T-helper 2 cell treated with Interferon-gamma antibody and Interleukin-4, amounts not matched to agents 5 μg/mL and 100 μg/mL, for 36 hours (primary cell): ENCODE measurements around the gene SKAP1.
"Not testable (repeated sequence)": the region's sequence is repeated elsewhere in the genome, so short reads cannot be mapped to it uniquely, and the experiment has no call there.

ENCODE experiments used
- DNase-seq: peaks from one replicate; pipeline ENCODE4 v3.0.0; 2021; ENCODE audit warnings: low spot score
- H3K27ac Mint-ChIP-seq: one replicate; pipeline ENCODE4 v1.8.0; 2021; ENCODE audit warnings: mild to moderate bottlenecking, mixed read lengths
- H3K27me3 Mint-ChIP-seq: one replicate; pipeline ENCODE4 v1.8.0; 2021; ENCODE audit warnings: low read depth, mixed read lengths
- H3K36me3 Mint-ChIP-seq: one replicate; pipeline ENCODE4 v1.8.0; 2021; ENCODE audit warnings: low read depth, mixed read lengths
- H3K4me1 Mint-ChIP-seq: one replicate; pipeline ENCODE4 v1.8.0; 2021; ENCODE audit warnings: low read depth, mixed read lengths
- H3K4me3 Mint-ChIP-seq: one replicate; pipeline ENCODE4 v1.8.0; 2022; ENCODE audit warnings: mild to moderate bottlenecking, moderate library complexity, mixed read lengths
- H3K9me3 Mint-ChIP-seq: one replicate; pipeline ENCODE4 v1.8.0; 2021; ENCODE audit warnings: mixed read lengths

Gene SKAP1

DNA sequence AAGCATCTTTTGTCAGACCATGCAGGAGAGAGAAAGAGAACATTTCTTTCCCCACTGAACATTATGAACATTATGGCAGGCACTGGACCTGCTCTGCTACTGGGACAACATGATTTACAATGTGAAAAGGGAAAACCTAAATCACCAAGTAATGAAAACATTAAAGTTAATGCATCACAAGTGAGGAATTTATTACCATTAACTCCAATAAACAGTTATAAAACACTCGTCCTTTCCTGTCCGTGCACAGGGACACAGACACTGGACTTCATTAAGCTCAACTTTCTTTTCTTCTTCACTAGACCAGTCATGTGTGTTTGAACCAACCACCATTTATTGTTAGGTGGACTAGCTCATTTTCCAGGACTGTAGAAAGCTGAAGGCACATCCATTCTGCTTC is 227.1 kb downstream of the SKAP1 start:
- peaks cover 17% of the 10 kb centered on the region for H3K4me1 Mint-ChIP-seq
- H3K27me3 Mint-ChIP-seq = no peaks in the 10 kb centered on the region
- H3K27ac Mint-ChIP-seq = no peak overlapping the region
- H3K9me3 Mint-ChIP-seq = no peaks in the 10 kb centered on the region
- H3K36me3 Mint-ChIP-seq = peaks cover 22% of the 10 kb centered on the region
- H3K4me3 Mint-ChIP-seq = no peak overlapping the region
- no peak for DNase-seq

DNA sequence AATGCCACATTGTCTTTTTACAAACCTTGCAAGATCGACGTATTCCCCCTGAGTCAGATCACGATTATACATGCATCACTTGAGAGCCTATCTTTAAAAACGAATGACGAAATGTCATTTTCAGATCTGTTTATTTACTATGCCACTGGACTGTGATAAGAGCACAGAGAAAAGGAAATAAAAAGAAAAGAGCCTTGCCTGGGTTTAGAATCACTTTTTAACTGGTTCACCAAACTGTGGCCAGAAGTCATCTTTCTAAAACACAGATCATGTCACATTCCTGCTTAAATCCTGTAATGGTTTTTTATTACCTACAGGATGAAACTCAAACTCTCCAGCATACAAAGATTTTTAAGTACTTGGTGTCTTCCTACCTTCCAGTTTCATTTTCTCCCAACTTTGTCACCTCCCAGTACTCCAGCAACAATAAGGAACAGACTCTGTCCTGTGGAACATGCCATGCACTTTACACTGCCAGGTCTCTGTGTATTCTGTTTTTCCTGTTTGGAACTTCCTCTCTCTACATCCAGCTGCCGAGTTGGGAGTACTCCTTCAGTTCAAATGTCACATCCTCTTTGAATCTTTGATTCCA is 231.0 kb downstream of the SKAP1 start:
- H3K4me3 Mint-ChIP-seq = peak overlapping the region; percentile 41
- peak overlapping the region; percentile 33 for H3K27ac Mint-ChIP-seq
- H3K27me3 Mint-ChIP-seq = no peaks in the 10 kb centered on the region
- peaks cover 40% of the 10 kb centered on the region for H3K36me3 Mint-ChIP-seq
- peaks cover 36% of the 10 kb centered on the region for H3K4me1 Mint-ChIP-seq
- H3K9me3 Mint-ChIP-seq = no peaks in the 10 kb centered on the region
- DNase-seq = no peak

GRCh38 chr17:48195910-48196309 is 234.1 kb downstream of the SKAP1 start:
- Mint-ChIP-seq H3K9me3 (no peaks in the 10 kb centered on the region), H3K27me3 (no peaks in the 10 kb centered on the region), H3K4me1 (peaks cover 61% of the 10 kb centered on the region), H3K36me3 (peaks cover 61% of the 10 kb centered on the region), H3K27ac (no peak overlapping the region), H3K4me3 (no peak overlapping the region)
- no peak for DNase-seq

GRCh38 chr17:48194097-48194550 is 235.9 kb downstream of the SKAP1 start:
- peaks cover 53% of the 10 kb centered on the region for H3K4me1 Mint-ChIP-seq
- peak overlapping the region; percentile 78 for H3K27ac Mint-ChIP-seq
- H3K9me3 Mint-ChIP-seq = no peaks in the 10 kb centered on the region
- peak; percentile 21 for DNase-seq
- H3K4me3 Mint-ChIP-seq = peak overlapping the region; percentile 55
- H3K36me3 Mint-ChIP-seq = peaks cover 59% of the 10 kb centered on the region
- H3K27me3 Mint-ChIP-seq = no peaks in the 10 kb centered on the region

- Mint-ChIP-seq H3K27me3 (no peaks in the 10 kb centered on the region), H3K36me3 (peaks cover 63% of the 10 kb centered on the region), H3K9me3 (no peaks in the 10 kb centered on the region), H3K27ac (peak overlapping the region; percentile 76), H3K4me3 (peak overlapping the region; percentile 55), H3K4me1 (peaks cover 43% of the 10 kb centered on the region)
- DNase-seq = peak; percentile 12
These were observed 237.7 kb downstream of the SKAP1 start for GRCh38 chr17:48192321-48192731.

- H3K27me3 Mint-ChIP-seq = no peaks in the 10 kb centered on the region
- no peak for DNase-seq
- peaks cover 60% of the 10 kb centered on the region for H3K36me3 Mint-ChIP-seq
- no peak overlapping the region for H3K27ac Mint-ChIP-seq
- no peak overlapping the region for H3K4me3 Mint-ChIP-seq
- no peaks in the 10 kb centered on the region for H3K9me3 Mint-ChIP-seq
- H3K4me1 Mint-ChIP-seq = peaks cover 43% of the 10 kb centered on the region
These were observed 238.7 kb downstream of the SKAP1 start for GRCh38 chr17:48191362-48191761.

DNA sequence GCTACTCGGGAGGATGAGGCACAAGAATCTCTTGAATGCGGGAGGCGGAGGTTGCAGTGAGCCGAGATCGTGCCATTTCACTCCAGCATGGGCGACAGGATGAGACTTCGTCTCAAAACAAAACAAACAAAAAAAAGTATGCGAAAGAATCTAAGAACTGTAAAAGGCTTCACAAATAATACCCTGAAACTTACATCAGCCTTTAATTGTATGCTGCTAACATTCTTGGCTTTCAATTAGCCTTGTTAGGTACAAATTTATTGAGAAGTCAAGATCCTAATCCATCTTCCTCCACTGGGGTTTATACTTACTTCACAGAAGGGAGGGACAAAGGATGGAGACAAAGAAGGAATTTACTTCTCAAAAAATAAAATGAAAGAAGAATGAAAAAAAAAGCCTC is 239.1 kb downstream of the SKAP1 start:
- DNase-seq = no peak
- Mint-ChIP-seq H3K27ac (no peak overlapping the region), H3K4me3 (no peak overlapping the region), H3K27me3 (no peaks in the 10 kb centered on the region), H3K9me3 (no peaks in the 10 kb centered on the region), H3K36me3 (peaks cover 62% of the 10 kb centered on the region), H3K4me1 (peaks cover 42% of the 10 kb centered on the region)

DNA sequence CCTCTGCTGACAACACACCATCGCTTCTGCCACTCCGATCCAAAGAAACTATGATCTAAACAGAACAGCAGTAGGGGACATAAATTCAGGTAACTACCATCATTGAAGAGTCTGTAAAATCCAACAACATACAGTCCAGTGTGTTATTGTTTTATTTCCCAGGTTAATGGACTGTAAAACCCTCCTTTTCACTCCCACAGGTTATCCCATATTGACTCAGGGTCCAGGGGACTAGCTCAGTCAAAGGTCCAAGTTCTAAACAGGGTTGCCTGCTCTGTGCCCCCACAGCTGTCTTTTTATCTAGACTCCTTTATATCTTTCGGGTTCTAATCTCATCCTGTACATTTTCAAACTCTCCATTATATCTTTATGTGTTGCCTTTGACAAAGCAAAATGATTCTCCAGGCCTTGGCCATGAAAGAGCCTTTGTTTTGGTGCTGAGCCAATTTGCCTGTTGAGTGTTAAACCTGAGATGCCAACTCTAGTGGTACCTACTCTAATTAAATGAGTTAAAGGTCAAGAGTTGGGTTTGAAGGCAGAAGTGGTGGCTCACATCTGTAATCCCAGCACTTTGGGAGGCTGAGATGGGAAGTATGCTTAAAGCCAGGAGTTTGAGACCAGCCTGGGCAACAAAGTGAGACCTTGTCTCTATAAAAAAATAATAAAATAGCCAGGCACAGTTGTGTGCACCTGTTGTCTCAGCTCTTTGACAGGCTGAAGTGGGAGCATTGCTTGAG is 242.0 kb downstream of the SKAP1 start:
- no peak overlapping the region for H3K27ac Mint-ChIP-seq
- H3K36me3 Mint-ChIP-seq = peaks cover 61% of the 10 kb centered on the region
- peaks cover 16% of the 10 kb centered on the region for H3K4me1 Mint-ChIP-seq
- no peak for DNase-seq
- H3K4me3 Mint-ChIP-seq = no peak overlapping the region
- no peaks in the 10 kb centered on the region for H3K9me3 Mint-ChIP-seq
- H3K27me3 Mint-ChIP-seq = no peaks in the 10 kb centered on the region

DNA sequence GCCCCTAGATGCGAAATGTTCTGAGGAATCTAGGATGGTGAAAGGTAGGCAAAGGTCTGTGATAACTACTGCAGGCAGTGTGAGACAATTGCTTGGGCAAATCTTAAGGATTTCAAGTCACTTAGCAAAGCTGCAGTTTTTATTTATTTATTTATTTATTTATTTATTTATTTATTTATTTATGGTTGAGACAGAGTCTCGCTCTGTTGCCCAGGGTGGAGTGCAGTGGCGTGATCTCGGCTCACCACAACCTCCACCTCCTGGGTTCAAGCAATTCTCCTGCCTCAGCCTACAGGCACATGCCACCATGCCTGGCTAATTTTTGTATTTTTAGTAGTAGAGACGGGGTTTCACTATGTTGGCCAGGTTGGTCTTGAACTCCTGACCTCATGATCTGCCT is 243.7 kb downstream of the SKAP1 start:
- H3K36me3 Mint-ChIP-seq = peaks cover 61% of the 10 kb centered on the region
- H3K27me3 Mint-ChIP-seq, H3K9me3 Mint-ChIP-seq, H3K4me1 Mint-ChIP-seq, DNase-seq, H3K27ac Mint-ChIP-seq, H3K4me3 Mint-ChIP-seq: not testable (repeated sequence)

DNA sequence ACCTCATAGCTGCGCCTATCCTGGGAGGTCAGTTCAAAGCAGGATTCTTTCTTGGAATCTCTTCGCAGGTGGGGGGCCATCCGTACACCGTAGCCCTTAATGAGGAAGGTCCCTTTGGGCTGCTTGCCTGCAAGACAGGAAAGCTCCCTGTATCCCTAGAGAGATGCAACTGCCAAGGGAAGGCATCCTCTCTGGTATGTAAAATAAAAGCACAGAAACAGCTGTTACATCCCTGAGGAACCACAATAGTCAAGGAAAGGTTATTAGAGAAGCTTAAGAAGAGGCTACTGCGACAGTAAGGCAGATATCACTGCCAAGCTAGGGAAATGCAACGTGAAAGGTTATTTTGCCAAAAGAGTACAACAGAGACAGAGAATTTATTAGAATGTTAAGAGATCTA is 245.3 kb downstream of the SKAP1 start:
- H3K27ac Mint-ChIP-seq = no peak overlapping the region
- H3K4me3 Mint-ChIP-seq = no peak overlapping the region
- peaks cover 13% of the 10 kb centered on the region for H3K4me1 Mint-ChIP-seq
- peaks cover 70% of the 10 kb centered on the region for H3K36me3 Mint-ChIP-seq
- no peaks in the 10 kb centered on the region for H3K9me3 Mint-ChIP-seq
- no peaks in the 10 kb centered on the region for H3K27me3 Mint-ChIP-seq
- DNase-seq = no peak

GRCh38 chr17:48181653-48182052 is 248.4 kb downstream of the SKAP1 start:
- DNase-seq = no peak
- H3K27me3 Mint-ChIP-seq = no peaks in the 10 kb centered on the region
- H3K9me3 Mint-ChIP-seq = no peaks in the 10 kb centered on the region
- H3K4me1 Mint-ChIP-seq = peaks cover 18% of the 10 kb centered on the region
- peaks cover 77% of the 10 kb centered on the region for H3K36me3 Mint-ChIP-seq
- no peak overlapping the region for H3K4me3 Mint-ChIP-seq
- no peak overlapping the region for H3K27ac Mint-ChIP-seq

DNA sequence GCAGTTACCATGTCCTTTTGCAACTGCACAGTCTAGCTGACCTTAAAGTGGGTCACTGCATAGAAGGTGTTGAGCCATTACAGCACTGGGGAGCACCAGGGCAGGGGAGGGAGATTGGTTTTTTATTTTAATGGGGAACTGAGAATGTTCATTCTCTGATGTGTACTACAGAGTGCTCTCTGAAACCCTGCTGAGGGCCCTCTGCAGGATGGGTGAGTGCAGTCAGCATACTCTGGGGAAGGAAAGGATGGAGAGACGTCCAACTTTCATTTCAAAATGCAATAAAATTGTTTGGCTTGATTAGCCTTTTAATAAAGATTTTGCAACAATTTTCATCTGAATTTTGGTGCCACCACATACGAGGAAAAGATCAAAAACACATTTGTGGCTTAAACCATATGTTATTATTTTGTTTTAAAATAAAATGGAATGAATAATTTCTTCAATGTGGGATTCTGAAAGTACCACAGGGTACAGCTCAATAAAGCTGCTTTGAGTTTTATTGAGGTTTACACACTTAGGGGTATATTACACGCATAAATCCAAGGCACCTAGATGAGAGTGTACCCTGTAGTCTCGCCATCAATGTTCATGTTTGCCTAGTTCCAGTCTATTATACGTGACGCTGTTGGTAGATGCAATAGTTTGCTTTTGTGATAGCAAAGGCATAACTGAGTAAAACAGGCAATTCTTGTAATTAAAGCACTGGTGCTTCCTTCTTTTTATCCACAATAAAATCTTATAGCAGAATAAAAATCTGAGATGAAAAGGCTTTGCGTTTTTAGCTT is 249.0 kb downstream of the SKAP1 start:
- H3K4me3 Mint-ChIP-seq = no peak overlapping the region
- H3K27ac Mint-ChIP-seq = no peak overlapping the region
- H3K9me3 Mint-ChIP-seq = no peaks in the 10 kb centered on the region
- H3K4me1 Mint-ChIP-seq = peaks cover 19% of the 10 kb centered on the region
- H3K27me3 Mint-ChIP-seq = no peaks in the 10 kb centered on the region
- H3K36me3 Mint-ChIP-seq = peaks cover 79% of the 10 kb centered on the region
- DNase-seq = no peak

DNA sequence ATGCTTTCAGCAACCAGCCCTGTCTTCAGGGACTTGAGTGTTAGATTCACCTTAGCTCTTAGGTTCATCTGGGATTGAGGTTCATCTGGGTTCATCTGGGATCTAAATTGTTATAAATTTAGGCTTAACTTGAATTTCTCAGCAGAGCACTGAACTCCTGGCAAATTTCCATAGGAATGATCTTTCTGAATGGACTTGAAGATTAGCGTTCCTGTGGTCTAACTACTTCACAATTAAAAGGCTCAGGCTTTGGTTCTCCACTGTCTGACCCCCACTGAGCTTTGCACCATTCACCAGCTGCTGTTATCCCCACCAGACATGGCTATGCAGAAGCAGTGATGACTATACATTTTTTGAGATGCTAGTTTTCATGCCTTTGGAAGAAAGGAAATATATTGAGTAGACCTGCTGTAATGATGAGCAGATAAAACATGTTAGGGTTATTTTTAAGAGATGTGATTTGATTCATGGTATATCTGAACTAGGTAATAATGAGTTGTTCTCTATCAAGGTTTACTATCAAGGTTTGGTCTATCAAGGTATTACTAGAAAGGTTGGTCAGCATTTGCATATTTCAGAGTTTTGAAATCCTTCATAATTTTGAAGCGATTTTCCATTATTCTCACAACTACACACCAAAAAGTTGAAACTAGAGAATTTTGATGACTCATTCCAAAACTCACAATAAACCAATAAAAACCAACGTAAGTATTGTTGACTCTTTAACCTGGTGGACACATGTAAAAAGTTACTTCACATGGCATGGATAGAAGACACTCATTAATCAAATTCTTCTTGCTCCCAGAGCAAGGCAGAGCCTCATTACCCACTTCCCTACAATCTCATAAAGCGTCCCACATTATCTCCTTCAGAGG is 250.7 kb downstream of the SKAP1 start:
- Mint-ChIP-seq H3K9me3 (no peaks in the 10 kb centered on the region), H3K4me1 (peaks cover 27% of the 10 kb centered on the region), H3K4me3 (no peak overlapping the region), H3K36me3 (peaks cover 76% of the 10 kb centered on the region), H3K27me3 (no peaks in the 10 kb centered on the region), H3K27ac (no peak overlapping the region)
- DNase-seq = no peak
